Raji (cell line): ENCODE data around the gene RBCK1.

Experiments used
- POLR2A ChIP-seq: IDR thresholded peaks from 2 replicates; pipeline ENCODE4 v1.6.1; 2011; ENCODE audit warnings: low read depth, low read length, control low read depth; ENCODE audit not compliant: insufficient read depth

The RBCK1 gene

DNA sequence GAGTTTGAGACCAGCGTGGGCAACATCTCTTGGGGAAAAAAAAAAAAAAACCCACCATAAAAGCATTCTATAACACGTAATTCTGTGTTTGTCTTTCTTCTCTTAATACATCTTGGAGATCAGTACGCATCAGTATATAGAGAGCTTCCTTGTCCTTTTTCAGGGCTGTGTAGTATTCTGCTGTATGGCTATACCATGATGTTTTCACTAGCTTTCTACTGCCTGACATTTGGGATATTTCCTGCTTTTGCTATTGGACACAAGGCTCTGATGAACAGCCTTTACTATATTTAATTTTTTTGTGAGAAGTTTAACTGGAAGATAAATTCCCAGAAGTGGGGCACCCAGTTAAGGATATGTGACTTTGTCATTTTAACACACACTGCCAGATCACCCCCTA, 20.6 kb upstream of the RBCK1 start:
- no peak for TF ChIP-seq POLR2A

DNA sequence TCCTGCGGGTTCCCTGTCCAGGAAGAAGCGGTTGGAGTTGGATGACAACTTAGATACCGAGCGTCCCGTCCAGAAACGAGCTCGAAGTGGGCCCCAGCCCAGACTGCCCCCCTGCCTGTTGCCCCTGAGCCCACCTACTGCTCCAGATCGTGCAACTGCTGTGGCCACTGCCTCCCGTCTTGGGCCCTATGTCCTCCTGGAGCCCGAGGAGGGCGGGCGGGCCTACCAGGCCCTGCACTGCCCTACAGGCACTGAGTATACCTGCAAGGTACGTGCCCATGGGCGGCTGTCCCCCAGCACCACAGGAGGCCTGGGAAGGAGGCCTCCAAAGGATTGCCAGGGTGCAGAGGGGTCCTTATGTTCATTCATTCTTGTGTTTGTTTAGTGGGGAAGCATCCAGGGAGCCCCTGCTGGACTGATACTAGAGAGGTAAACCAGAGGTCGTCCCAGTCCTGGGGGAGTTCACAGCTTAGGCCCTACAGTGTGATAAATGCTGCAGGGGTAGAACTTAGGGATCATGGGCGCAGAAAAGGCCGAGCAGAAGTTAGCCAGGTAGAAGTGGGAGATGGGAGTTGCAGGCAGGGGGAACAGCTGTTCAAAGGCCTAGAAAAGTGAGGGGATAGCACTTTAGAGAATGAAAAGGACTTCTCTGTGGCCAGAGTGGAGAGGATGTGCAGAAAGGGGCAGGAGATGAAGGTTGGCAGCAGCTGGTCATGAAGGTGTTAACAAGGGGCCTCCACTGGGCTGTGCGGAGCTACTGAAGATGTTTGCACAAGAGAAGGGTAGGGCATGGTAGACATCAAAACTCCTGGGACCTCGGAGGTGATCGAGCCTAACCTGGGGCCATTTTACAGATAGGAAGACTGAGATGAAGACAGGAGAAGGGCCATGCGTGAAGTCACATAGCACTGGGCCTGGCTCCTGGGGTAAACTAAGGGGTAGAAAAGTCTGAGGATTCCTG, 19.8 kb upstream of the RBCK1 start:
- TF ChIP-seq POLR2A: no peak

GRCh38 chr20:389220-389619, 18.9 kb upstream of the RBCK1 start:
- TF ChIP-seq POLR2A: no peak

GRCh38 chr20:391041-391711, 16.9 kb upstream of the RBCK1 start:
- TF ChIP-seq POLR2A: no peak

DNA sequence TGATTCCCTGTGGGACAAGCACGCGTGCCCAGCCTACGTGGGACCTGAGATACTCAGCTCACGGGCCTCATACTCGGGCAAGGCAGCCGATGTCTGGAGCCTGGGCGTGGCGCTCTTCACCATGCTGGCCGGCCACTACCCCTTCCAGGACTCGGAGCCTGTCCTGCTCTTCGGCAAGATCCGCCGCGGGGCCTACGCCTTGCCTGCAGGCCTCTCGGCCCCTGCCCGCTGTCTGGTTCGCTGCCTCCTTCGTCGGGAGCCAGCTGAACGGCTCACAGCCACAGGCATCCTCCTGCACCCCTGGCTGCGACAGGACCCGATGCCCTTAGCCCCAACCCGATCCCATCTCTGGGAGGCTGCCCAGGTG, 11.9 kb upstream of the RBCK1 start:
- no peak for TF ChIP-seq POLR2A

DNA sequence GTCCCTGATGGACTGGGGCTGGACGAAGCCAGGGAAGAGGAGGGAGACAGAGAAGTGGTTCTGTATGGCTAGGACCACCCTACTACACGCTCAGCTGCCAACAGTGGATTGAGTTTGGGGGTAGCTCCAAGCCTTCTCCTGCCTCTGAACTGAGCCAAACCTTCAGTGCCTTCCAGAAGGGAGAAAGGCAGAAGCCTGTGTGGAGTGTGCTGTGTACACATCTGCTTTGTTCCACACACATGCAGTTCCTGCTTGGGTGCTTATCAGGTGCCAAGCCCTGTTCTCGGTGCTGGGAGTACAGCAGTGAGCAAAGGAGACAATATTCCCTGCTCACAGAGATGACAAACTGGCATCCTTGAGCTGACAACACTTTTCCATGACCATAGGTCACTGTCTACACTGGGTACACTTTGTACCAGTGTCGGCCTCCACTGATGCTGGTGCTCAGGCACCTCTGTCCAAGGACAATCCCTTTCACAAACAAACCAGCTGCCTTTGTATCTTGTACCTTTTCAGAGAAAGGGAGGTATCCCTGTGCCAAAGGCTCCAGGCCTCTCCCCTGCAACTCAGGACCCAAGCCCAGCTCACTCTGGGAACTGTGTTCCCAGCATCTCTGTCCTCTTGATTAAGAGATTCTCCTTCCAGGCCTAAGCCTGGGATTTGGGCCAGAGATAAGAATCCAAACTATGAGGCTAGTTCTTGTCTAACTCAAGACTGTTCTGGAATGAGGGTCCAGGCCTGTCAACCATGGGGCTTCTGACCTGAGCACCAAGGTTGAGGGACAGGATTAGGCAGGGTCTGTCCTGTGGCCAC, 11.3 kb upstream of the RBCK1 start:
- TF ChIP-seq POLR2A: no peak

GRCh38 chr20:397432-398237, 10.5 kb upstream of the RBCK1 start:
- no peak for TF ChIP-seq POLR2A

DNA sequence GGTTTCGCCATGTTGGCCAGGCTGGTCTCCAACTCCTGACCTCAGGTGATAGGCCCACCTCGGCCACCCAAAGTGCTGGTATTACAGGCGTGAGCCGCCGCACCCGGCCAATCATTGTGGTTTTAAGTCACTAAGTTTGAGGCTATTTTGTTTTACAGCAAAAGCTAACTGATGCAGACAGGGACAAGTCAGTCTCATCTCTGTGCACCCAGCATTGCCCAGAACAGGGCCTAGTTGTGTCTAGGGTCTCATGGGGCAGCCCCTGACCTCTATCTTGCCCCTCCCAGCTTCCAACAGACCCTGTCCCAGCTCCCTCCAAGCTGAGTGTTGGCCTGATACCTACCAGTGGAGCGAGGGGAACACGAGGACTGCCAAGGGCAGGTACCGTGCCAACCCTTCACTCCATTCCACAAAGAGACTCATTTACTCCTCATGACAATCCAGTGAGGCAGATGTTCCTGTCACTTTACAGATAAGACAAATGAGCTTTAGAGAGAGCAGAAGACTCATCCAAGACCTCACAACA, 8.9 kb upstream of the RBCK1 start:
- TF ChIP-seq POLR2A: no peak

DNA sequence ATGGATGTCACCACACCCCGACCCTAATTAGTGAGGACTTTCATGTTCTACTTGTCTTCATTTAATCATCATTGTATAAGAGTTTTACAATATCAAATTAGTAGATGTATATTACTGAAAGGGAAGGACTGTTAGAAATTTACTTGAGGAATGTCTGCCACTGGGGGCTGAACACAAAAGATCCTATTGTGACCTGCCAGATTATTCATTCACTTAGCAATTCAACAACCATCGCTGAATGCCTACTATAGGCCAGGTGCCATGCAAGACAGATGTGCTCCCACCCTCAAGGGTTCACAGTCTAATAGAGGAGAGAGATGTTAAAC, 8.0 kb upstream of the RBCK1 start:
- no peak for TF ChIP-seq POLR2A

DNA sequence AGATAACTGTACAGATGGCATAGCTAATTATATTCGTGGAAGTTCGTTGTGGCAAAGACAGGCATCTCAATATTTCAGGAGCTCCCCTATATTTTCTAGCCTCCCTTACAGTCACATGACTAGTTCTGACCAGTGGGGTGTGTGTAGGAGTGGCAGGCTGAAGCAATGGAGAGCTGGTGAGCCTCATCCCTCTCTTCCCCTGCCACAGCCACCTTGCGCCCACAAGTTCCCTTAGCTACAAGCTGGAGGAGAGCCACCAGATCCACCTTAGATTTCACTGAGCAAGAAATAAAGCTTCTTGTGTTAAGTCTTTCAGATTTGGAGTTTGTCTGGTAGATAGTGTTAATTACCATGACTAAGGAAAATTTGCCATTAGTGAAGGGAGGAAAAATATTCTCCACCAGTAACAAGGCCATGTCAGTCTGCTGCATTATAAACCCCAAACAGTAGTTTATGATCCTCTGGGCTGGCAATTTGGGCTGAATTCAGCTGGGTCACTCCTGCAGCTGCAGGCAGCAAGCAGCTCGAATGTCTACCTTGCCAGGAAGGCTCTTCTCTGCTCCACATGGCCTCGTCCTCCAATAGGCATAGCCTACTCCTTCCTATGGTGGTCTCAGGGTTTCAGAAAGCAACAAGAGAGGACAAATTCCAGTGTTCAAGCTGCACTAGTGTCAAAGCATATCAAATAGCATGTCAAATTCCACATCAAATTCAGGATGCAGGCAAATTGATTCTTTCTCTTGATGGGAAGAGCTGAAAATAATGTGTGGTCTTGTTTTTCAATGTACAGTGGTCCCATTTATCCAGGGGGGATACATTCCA, 7.4 kb upstream of the RBCK1 start:
- no peak for TF ChIP-seq POLR2A

DNA sequence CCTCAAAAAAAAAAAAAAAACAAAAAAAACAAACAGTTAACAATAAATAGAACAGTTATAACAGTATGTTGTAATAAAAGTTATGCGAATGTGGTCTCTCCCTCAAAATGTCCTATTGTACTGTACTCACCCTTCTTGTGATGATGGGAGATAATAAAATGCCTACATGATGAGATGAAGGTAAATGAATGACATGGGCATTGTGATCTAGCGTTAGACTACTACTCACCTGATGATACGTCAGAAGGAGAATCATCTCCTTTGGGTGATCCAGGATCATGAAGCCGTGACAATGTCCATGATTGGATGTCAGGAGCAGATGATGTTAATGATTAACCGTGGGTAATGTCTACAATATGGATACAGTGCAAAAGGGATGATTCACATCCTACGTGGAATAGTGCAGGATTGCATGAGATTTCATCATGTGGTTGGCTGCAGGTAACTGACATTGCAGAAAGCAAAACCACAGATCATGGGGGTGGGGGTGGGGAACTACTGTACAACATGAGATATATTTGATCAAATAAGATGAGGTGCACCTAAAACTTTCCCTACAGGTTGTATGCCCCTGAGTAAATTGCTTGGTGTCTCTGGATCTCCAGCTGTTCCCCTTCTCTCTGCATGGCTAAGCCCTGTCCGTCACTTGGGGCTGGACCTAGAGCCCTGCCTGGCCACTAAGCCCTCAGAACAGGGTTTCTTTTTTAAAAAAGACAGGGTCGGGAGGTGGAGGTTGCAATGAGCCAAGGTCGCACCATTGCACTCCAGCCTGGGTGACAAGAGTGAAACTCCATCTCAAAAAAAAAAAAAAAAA, 6.2 kb upstream of the RBCK1 start:
- TF ChIP-seq POLR2A: no peak

- TF ChIP-seq POLR2A: no peak
Measured at GRCh38 chr20:402496-402885, 5.6 kb upstream of the RBCK1 start.

DNA sequence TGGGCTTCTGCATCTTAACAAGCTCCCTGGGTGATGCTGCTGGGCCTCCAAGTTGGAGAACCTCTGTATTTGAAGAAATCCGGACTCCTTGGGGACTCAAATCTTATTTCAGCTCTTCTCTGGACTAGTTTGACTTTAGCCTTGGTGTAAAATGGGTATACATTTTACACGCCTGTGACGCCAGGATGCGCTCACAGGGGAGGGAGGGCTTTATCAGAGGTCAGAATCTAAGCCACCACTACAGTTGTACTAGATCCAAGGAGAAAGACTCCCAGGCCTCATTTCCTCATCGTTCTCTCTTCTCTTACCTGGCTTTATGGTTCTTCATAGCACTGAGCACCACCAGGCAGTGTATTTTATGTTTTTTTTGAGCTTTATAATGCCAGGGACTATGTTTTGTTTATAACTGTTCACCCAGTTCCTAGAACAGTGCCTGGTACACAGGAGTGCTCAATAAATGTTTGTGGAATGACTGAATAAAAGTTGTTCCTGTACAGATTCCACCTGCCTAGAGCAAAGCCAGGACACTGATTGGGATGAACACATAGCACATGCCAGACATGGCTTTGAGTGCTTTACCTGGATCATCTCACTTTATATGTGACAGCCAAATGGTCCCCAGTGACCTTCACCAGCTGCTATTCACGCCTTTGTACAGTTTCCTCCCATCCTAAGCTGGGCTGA, 5.1 kb upstream of the RBCK1 start:
- TF ChIP-seq POLR2A: no peak

DNA sequence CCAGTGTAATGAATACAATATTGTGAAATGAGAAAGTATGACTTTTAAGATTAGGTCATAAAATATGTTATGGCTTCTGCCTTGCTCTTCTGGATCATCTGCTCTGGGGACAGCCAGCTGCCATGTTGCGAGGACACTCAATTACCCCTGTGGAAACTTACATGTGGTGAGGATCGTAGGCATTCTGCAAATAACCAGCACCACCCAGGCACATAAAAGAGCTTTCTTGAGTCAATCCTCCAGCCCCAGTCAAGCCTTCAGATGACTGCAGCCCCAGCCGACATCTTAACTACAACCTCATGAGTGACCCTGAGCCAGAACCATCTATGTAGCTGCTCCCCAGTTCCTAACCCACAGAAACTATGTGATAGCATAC, 4.5 kb upstream of the RBCK1 start:
- no peak for TF ChIP-seq POLR2A
